ENCODE data around the gene MBP.

The MBP gene

DNA sequence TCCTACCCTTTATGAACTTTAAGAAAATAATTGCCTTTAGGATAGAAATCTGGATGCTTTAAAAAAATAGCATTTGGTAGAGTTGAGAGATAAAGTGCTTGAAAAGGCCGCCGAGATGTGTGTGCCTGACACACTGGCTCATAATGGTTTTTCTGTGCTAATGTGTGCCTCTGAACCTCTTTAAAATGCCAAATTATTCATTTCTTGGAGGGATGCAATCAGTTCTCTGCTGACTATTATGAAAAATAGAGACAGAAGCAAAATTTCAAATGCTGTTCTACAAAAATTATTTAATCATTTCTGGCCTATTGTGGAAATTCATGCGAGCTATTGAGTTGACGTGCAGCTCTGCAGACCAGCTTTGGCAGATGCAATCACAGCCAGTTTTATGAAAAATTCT is 18.0 kb upstream of the MBP start:
- no peak for DNase-seq

DNA sequence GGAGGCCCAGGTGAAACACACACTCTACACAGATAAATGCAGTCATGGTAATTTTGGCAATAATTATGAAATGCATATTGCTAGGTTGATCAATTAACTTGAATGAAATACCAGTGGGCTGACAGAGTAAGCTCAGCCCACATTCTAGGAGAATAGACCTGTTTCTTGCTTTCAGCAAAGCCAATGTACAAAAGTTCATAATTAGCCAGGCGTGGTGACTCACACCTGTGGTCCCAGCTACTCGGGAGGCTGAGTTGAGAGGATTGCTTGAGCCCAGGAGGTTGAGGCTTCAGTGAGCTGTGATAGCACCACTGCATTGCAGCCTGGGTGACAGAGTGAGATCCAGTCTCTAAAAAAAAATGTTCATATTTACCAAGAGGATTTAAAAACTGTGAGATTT is 15.7 kb upstream of the MBP start:
- no peak for DNase-seq

GRCh38 chr18:77147418-77147852 is 14.9 kb upstream of the MBP start:
- no peak for DNase-seq

DNA sequence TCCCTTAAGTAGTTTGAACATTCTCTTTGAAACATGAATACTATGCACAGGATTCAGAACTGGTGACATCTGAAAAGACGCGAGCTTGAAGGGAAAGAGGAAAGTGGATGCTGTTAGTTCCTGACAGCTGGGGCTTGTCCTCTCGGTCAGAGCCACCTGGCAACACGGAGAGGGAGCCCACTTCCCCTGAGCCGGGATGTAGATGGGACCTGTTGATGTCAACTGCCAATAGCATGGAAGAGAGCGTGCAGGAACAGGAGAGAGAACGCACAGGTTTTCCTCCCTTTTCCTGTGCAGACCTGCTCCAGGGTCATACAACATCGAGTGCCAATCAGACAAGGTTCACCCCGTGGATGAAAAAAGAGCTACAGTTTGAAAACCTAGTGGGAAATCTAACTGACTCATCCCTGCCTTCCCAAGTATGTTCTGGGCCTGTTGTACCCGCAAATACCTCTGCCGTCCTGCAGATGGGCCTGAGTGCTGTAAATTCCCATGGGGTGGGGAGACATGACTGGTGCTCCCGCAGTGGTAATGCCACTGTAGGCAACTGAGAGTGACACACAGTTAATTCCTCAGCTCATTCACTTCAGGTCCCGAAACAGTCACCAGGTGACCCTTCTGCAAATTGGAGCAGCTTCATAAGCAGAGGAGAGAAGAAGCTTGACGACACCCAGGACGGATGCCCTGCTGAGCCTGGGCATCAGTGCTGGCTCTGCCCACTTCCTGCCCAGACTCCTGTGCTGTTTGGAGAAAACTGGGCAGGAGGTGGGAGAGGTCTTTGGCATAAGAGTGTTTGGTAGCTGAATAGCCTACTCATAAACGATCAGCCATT is 13.9 kb upstream of the MBP start:
- DNase-seq: no peak

GRCh38 chr18:77145364-77145901 is 12.8 kb upstream of the MBP start:
- no peak for DNase-seq

- no peak for DNase-seq
Observed at GRCh38 chr18:77144451-77145118, 12.0 kb upstream of the MBP start.

- no peak for DNase-seq
Observed at GRCh38 chr18:77144046-77144445, 11.5 kb upstream of the MBP start.

- DNase-seq: no peak
Observed at GRCh38 chr18:77143196-77143595, 10.6 kb upstream of the MBP start.

DNA sequence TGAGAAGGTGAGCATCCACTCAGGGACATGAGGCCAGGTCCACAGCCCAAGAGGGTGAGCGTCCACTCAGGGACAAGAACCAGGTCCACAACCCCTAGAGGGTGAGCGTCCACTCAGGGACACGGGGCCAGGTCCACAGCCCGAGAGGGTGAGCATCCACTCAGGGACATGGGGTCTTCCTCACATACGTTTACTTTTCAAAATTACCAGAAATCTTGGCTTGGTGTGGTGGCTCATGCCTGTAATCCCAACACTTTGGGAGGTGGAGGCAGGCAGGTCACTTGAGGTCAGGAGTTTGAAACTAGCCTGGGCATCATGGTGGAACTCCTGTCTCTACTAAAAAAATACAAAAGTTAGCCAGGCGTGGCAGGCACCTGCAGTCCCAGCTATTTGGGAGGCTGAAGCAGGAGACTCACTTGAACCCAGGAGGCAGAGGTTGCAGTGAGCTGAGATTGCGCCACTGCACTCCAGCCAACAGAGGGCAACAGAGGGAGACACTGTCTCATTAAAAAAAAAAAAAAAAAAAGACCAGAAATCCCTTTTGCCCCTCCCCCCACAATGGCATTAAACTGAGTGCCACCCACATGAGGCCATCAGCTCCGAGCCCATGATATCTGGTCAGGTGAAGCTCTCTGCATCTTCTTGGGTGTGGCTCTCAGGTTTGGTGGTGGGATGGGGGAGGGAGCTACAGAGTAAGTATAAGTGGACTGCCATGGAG is 9.0 kb upstream of the MBP start:
- no peak for DNase-seq

DNA sequence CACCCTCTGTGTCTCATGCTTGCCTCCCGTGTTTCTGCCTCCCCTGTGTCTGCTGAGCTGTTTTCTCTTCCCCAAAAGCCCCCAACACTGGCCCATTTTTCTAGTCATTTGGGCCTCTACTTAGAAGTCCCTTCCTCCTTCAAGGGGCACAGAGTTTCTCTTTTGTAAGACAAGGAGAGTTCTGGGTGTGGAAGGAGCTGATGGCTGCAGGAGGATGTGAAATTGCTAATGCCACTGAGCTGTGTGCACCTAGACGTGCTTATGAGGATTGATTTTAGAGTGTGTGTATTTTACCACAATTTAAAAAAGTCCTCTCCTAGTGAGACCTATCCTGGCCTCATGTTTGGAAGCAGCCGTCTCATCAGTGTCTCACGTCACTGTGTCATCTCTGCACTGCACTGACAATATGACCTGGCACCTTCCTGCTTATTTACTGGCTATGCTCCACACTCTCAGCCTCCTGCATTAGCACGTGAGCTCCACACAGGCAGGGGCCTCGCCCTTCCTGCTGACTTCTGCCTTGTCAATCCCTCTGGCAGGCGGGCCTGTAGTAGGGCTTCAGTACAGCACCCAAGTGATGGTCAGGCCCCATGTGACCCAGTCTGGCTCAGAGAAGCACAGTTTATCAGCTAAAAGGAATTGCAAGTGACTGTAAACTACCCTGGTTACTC is 8.0 kb upstream of the MBP start:
- DNase-seq: no peak

DNA sequence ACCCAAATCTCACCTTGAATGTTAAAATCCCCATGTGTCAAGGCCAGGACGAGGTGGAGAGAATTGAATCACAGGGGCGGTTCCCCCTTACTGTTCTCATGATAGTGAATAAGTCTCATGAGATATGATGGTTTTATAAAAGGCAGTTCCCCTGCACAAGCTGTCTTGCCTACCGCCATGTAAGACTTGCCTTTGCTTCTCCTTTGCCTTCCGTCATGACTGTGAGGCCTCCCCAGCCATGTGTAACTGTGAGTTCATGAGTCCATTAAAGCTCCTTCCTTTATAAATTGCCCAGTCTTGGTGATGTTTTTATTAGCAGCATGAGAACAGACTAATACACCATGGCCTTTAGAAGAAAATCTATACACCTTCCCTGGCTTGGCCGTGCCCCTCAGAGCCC is 7.4 kb upstream of the MBP start:
- no peak for DNase-seq

GRCh38 chr18:77139619-77140018 is 7.0 kb upstream of the MBP start:
- no peak for DNase-seq

- DNase-seq: no peak
Observed at GRCh38 chr18:77138270-77138669, 5.7 kb upstream of the MBP start.

DNA sequence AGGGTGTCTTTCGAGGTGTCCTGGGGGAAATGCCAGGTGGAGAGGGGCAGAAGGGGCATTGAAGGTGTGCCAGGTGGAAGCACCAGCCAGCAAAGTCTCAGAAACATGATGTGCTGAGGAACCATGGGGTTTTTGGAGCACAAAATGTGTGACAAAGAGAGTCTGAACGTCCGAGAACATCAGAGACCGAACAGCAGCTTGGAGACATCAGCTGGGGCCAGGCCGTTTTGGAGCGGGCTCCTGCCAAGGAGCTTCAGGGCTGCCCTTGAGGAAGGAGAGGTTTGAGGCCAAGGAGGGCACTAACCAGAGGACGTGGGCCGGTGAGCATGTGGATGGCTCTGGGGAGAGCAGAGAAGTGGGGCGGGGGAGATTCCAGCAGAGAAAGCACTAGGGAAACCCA is 5.3 kb upstream of the MBP start:
- no peak for DNase-seq

DNA sequence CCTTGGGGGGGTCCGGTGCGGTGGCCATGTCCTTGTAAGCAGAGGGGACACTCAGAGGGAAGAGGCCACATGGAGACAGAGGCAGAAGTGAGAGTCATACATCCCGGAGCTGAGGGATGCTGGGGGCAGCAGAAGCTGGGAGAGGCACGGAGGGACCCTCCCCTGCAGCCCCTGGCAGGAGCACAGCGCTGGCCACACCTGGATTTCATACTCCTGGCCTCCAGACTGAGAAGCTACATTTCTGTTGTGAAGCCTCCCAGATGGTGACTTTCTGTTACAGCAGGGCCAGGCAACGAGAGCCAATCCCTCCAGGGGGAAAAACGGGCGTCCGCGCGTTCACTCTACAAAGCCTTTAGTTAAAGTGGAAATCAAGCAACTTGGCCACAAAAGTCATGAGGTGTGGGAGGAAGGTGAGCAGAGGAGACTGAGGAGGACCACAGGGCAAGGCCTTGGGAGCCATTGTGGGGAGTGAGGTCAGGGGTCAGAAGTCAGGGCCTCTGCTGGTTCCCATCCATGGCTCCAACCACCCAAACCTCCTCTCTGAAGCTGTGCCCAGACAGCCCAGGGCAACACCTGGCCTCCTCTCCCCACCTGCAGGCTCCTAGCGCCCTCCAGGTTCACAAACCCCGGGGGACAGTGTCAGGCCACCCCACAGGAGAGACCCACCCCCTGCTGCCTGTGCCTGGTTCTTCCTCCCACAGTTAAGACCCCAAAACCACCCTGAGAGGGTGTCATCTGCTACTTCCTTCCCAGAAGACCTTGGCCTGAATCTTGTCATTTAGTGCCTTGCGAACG is 4.5 kb upstream of the MBP start:
- no peak for DNase-seq

DNA sequence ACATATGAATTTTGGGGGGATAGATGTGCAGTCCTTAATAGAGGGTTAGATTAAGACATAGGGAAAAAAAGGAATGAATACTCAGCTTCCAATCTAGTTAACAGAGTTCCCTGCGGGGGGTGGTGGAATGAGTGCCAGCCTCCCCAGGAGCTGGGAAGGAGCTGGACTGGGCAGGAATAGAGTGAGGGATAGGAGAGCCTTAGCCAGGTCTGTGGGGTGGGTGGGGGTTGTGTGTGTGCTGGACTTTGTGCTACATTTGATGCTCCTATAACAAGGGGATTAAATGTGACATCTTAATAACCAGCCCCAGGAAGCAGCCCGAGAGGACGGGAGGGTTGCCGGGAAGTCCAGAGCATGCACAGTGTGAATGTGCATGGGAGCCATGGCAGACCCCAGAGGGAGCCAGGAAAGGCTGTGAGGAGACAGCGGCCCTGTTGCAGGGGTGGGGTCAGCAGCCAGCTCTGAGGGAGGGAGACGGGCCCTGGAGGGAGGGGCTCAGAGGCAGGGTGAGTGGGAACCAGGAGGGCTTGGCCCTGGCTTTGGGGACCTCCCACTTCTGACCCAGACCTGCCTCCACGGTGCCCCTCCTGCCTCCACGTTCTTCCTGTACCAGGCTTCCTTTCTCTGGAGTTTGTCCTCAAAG is 3.6 kb upstream of the MBP start:
- no peak for DNase-seq

DNA sequence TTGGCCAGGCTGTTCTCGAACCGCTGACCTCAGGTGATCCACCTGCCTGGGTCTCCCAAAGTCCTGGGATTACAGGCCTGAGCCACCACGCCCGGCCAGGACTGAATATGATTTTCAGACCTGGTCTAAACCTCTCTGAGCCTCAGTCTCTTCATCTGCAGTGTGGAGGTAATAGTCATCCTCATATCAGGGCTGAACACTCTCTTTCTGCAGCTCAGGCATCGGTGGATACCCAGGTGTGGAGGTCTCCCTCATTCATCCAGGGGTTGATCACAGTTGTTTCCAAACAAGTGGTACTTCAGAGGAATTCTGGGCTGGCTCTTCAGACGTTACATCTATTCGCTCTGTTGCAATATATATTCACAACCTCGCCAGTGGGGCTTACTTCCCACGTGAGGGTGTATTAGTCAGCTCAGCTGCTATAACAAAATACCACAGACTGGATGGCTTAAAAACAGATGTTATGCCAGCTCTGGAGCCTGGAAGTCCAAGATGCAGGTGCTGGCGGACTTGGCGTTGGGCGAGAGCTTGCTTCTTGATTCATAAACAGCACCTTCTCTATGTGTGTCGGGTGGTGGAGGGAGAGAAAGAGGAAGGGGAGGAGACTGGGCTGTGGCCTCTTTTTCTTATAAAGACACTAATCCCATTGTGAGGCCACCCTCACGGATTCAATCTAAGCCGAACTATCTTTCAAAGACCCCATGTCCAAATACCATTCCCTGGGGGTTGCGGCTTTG is 2.9 kb upstream of the MBP start:
- no peak for DNase-seq

DNA sequence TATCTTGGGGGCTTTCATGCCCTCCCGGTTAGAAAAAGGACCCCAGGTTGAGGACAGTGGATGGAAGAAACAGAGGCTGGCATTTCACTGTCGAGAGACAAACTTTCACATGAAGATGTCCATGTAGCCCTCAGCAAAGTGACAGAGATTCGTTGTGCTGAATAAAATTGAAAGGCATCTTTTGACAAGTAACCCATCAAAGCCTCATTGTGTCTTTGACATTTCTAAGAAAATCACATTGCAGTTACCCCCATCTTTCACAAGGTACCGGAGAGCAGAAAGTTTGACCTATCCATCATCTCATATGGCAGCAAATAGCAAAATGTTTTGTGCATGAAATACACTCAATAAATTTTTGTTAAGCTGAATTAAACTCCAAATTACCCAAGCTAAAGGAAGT is 2.0 kb upstream of the MBP start:
- no peak for DNase-seq

DNA sequence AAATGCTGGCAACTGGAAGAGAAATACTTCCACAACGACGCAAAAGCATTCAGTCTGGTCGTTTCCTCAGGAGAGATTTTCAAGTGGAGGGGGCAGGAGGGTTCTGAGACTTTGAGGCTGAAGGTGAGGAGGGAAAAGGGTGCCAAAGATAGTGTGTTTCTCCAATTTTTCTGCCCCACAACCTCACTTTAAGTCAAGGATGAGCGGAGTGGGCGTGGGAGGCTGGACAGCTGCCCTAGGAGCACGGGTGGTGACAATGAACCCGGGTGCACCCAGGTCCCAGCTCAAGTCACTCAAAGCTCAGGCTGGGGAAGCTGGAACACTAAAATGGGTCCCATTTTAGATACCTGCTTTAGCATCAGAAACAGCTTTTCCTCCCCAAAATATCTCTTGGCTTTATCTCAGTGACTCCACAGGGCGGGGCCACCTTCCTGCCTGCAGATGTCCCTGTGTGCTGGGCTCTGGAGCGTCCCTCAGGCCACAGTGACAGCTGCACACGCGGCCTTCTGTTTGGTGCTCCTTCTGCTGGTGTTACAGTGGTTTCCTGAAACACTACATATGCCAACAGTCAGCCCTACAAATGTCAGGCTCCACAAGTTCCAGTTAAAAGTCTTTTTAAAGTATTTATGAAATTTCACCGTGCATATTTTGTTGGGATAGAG is 1.4 kb upstream of the MBP start:
- peak; percentile 46 for DNase-seq

All from retina (tissue), 1 donor.